ENCODE measurements around the gene DPEP3. TPM values are rescaled to one million over a fixed set of nuclear protein-coding genes. Genes with fewer than 3 reads are reported as not detected.

DPEP3 gene
- polyA plus RNA-seq, 1 experiment: not detected

DNA sequence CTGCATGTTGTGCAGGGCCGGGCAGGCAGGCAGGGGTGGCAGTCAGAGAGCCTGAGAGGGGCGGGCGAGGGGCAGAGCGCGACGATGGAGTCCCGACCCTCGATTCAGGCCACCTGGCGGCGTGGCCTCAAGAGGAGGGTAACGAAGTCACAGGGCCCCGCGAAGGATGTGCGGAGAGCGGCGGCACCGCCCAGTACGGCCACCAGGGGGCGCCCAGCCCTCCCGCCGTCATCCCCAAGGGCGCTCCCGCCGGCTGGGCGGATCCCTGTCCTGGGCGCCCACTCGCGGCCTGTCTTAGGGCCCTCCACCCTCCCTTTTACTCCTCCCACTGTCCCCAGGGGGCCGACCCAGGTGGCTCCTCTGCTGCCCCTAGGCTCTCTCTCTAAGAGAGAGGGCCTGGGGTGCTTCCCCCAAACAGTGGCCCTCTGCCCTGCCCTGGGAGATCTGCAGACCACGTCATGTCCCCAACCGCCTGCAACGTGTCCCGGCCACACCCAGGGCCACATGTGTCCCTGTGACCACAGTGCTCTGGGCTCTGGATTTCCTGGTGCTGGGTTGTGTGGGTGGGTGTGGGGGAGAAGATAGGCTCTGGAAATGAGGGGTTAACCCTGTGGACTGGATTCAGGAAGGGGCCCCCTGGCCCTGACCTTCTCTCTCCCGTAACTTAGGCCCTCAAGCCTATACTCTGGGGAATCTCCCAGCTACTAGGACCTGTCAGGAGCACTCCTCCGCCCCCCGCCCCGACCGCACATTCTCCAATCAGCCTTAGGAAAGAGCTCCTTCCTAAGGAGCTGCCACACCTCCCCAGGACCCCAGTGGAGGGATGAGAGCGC is 13.1 kb upstream of the DPEP3 start:
- CTCF ChIA-PET: interaction anchor here (0.6 to 1.1 kb wide), 11 partner anchors 8 to 238 kb away, joined by 3 to 12 read pairs (median 3); no protein-coding TSS in a partner anchor
- peak overlapping the region; percentile 20; the same call in 1 of the 2 replicates for H3K4me3 ChIP-seq (ENCODE audit: low read depth, low read length)
- H3K9me3 ChIP-seq (ENCODE audit: control insufficient read depth, insufficient read depth, low read length): no peaks in the 10 kb centered on the region; the same call in 1 of the 2 replicates
- H3K27ac ChIP-seq (ENCODE audit: low read depth, low read length): no peak overlapping the region
- H3K27me3 ChIP-seq (ENCODE audit: control insufficient read depth, insufficient read depth, low read length): no peaks in the 10 kb centered on the region
- peak; percentile 13 for DNase-seq (ENCODE audit: low read depth, low spot score)
- peak; percentile 86 for TF ChIP-seq CTCF (IDR thresholded peaks at IDR 0.05; ENCODE audit: low read depth, low read length)
- POLR2A ChIA-PET: interaction anchor here (0.6 kb wide), 1 partner anchor 235 kb away, joined by 4 read pairs; no protein-coding TSS in a partner anchor

GRCh38 chr16:67992661-67993206 is 12.4 kb upstream of the DPEP3 start:
- DNase-seq (ENCODE audit: low read depth, low spot score): no peak
- CTCF ChIA-PET: interaction anchor here (0.6 to 1.5 kb wide), 4 partner anchors 34 to 238 kb away, joined by 3 to 6 read pairs (median 4); no protein-coding TSS in a partner anchor
- no peaks in the 10 kb centered on the region for H3K27me3 ChIP-seq (ENCODE audit: control insufficient read depth, insufficient read depth, low read length)
- POLR2A ChIA-PET: no interaction called here
- TF ChIP-seq CTCF (IDR thresholded peaks at IDR 0.05; ENCODE audit: low read depth, low read length): no peak
- H3K9me3 ChIP-seq (ENCODE audit: control insufficient read depth, insufficient read depth, low read length): no peaks in the 10 kb centered on the region
- no peak overlapping the region for H3K4me3 ChIP-seq (ENCODE audit: low read depth, low read length)
- no peak overlapping the region for H3K27ac ChIP-seq (ENCODE audit: low read depth, low read length)

GRCh38 chr16:67990018-67990386 is 9.7 kb upstream of the DPEP3 start:
- no peak for TF ChIP-seq CTCF (IDR thresholded peaks at IDR 0.05; ENCODE audit: low read depth, low read length)
- ChIA-PET CTCF (no interaction called here), POLR2A (no interaction called here)
- DNase-seq (ENCODE audit: low read depth, low spot score): no peak
- no peaks in the 10 kb centered on the region for H3K9me3 ChIP-seq (ENCODE audit: control insufficient read depth, insufficient read depth, low read length)
- no peaks in the 10 kb centered on the region for H3K27me3 ChIP-seq (ENCODE audit: control insufficient read depth, insufficient read depth, low read length)
- H3K4me3 ChIP-seq (ENCODE audit: low read depth, low read length): no peak overlapping the region
- no peak overlapping the region for H3K27ac ChIP-seq (ENCODE audit: low read depth, low read length)

DNA sequence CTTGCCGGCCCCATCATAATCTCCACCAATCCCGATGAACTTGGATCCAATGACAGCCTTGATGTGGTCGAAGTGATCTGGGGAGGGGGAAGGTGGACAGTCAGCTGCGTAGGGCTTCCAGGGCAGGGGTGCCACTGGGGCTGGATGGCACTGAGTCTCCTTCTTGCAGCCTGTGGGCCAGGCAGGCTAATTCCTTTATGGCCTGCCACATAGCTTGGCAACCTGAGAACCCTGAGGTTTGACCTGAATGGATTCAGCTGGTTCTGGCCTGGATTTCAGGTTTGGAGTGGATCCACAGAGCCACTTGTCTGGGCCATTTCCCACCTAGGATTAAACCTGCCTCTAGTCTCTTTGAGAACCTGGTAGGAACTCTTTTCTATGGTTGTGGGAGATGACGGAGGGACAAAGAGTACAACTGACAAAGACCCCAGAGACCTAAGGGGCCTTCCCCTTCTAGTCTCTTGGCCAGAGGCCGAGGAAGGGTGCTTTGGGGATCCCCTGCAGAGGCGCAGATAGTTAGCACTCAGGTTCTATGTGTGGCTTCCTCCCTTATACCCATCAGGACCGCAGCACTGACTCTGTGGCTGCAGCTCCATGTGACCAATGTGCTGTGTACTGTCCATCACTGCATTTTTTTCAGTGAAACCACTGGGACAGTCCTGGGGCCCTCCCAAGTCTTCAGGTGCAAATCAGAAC is 9.2 kb upstream of the DPEP3 start:
- no peak overlapping the region for H3K4me3 ChIP-seq (ENCODE audit: low read depth, low read length)
- no peak for DNase-seq (ENCODE audit: low read depth, low spot score)
- no peak overlapping the region for H3K27ac ChIP-seq (ENCODE audit: low read depth, low read length)
- POLR2A ChIA-PET: no interaction called here
- TF ChIP-seq CTCF (IDR thresholded peaks at IDR 0.05; ENCODE audit: low read depth, low read length): no peak
- CTCF ChIA-PET: no interaction called here
- H3K27me3 ChIP-seq (ENCODE audit: control insufficient read depth, insufficient read depth, low read length): no peaks in the 10 kb centered on the region
- H3K9me3 ChIP-seq (ENCODE audit: control insufficient read depth, insufficient read depth, low read length): no peaks in the 10 kb centered on the region
